HG03095 (cell line): ENCODE measurements around the gene PARD3B.

ENCODE experiments used
- ATAC-seq: cut with Tn5 transposase; IDR thresholded peaks from one replicate; pipeline ENCODE4 v1.9.1; 2021; ENCODE audit warnings: moderate library complexity; ENCODE audit not compliant: unreplicated experiment

PARD3B gene

GRCh38 chr2:205169012-205169411 is 623.7 kb downstream of the PARD3B start:
- no peak for ATAC-seq

- no peak for ATAC-seq
These were observed 624.2 kb downstream of the PARD3B start for GRCh38 chr2:205169464-205169863.

- ATAC-seq: no peak
These were observed 625.1 kb downstream of the PARD3B start for GRCh38 chr2:205170399-205170798.

- ATAC-seq: no peak
These were observed 626.1 kb downstream of the PARD3B start for GRCh38 chr2:205171261-205171940.

- ATAC-seq: no peak
These were observed 630.6 kb downstream of the PARD3B start for GRCh38 chr2:205175831-205176230.

DNA sequence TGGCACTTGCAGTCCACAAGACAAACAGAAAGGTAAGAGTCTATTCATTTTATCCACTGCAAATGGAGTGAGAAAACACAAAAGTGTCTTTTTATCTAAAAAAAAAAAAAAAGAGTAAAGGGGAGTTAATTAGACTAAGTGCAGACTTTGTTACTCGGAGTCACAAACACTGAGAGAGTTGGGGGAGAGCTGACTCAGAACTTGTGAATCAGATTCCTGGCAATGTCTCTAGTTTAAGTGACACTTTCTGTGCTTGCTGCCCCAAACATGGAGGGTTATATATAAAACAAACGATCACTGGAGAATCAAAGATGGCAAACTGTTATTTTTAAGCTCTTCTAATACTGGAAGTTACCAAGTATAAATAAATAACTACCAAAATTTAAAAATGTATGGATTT is 631.3 kb downstream of the PARD3B start:
- ATAC-seq: no peak

- ATAC-seq: no peak
These were observed 632.3 kb downstream of the PARD3B start for GRCh38 chr2:205177546-205177945.

- no peak for ATAC-seq
These were observed 635.5 kb downstream of the PARD3B start for GRCh38 chr2:205180730-205181129.

DNA sequence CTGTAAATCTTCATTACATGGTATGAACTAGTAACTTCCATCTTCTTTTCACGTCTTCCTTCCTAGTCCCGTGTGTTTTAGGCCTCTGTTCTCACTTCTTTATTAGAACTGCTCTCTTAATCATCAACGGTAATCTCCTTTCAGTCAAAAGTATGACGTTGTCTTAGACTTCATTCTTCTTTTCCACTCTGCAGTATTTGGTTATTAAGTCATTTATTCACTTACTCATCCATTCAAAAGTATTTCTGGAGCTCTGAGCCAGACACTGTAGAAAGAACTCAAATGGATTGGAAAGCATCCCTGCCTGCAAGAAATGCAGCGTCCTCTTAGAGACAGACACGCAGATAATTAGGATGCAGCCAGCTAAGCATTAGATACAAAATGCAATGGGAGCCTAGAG is 642.5 kb downstream of the PARD3B start:
- ATAC-seq: no peak

GRCh38 chr2:205188239-205189138 is 643.2 kb downstream of the PARD3B start:
- ATAC-seq: no peak

DNA sequence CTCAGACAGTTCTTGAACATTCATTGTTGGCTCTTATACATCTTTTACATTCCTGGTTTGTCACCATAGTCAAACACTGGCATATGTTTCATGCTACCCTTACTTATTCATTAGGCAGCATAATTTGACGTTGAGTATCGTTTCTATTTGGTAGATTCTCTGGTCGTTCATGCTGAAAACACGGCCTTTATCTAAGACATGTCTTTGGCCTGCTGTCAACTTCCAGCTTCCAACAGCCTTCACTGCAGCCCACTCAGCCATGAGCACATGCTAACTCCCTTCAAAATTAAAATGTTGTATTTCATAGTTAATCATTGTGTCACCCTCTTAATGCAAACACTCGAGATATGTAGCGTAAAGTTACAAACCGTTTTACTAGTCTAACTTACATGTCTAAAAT is 644.0 kb downstream of the PARD3B start:
- ATAC-seq: no peak

- ATAC-seq: no peak
These were observed 645.3 kb downstream of the PARD3B start for GRCh38 chr2:205190528-205190927.

DNA sequence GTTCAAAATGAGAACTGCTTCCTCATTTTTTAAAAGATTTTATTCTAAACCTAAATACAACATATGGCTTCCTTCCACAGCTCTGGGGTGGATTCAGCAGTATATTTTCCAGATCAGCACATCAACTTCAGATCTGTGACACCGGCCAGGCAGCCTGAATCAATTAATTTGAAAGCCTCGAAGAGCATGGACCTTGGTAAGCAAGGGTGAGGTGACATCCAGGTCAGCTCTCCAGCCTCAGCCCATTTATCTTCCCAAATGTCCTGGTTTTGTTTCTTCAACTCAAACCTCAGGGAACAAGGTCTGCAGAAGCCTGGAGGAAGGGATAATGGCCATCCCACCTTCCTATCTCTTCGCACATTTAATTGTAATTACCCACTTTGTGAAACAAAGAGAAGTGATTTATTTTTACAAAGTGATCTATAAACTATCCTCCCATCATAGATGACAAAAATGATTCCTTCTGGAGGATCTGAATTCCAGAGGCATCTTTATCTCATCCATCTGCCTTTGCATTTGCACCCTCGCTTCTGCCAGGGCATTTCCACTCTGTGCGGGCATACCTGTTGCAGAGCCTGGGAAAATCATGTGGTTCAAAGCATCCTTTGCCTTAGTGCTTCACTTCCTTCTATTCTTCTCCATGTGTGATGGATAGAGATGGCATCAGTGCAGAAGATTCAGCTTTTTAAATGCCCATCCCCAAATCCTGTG is 648.0 kb downstream of the PARD3B start:
- ATAC-seq: no peak

GRCh38 chr2:205193836-205194228 is 648.6 kb downstream of the PARD3B start:
- ATAC-seq: no peak

DNA sequence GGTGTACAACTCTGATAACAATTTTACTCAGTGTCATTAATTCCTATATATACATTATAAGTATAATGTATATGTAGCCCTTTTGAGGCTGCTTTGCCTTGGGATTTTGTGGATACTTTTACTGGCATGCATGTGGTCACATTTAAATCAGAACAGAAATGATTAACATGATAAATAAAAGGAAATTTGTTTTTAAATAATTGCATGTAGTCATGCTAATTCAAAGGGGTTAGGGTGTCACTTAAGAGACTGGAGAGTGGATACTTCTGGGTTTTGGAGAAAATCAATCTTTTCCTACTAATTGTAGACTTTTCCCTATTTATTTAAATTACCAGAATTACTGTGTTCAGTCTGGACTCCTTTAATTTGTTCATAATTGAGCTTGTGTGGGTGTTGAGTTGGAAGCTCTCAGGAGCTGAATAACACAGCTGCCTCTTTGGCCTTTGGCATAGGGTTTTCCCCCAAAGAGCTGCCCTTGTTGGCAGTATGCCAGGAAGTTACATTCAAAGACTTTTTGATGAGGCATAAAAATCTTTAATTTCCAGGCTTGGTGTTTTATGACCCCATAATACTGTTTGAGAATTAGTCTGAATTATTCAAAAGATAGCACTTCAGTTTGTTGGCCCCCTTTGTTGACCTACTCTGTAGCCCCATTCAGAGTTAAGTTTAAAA is 652.3 kb downstream of the PARD3B start:
- ATAC-seq: no peak

GRCh38 chr2:205198140-205198525 is 652.9 kb downstream of the PARD3B start:
- no peak for ATAC-seq

- no peak for ATAC-seq
These were observed 654.0 kb downstream of the PARD3B start for GRCh38 chr2:205199165-205199850.

GRCh38 chr2:205210494-205210893 is 665.2 kb downstream of the PARD3B start:
- ATAC-seq: no peak

GRCh38 chr2:205212357-205212756 is 667.1 kb downstream of the PARD3B start:
- ATAC-seq: no peak

GRCh38 chr2:205216092-205216491 is 670.8 kb downstream of the PARD3B start:
- no peak for ATAC-seq

DNA sequence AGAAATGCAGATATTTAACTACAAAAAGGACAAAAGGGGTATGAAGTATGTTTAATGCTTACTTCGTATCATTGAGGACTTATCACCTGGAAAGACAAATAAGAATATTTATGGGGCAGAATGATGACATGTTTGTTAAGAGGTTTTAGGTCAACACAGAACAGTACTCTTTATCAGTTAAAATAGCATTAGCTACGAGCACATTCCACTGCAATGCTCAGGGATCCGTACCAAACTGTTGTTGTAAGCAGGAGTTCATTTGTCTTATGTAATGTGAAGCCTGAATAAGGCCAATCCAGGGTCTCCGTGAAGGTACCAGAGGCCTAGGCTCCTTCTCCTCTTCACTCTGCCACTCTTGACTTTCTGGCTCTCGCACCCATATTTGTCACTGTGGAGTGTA is 671.3 kb downstream of the PARD3B start:
- ATAC-seq: no peak
